AG09319 (cell line): ENCODE results near the gene SMC1B.

ENCODE experiments used
- DNase-seq: peaks from one replicate; pipeline ENCODE4 v3.0.0-alpha.2; 2010; ENCODE audit warnings: low read depth; ENCODE audit errors: extremely low read depth
- TF ChIP-seq, protein P1 (sequence below): IDR thresholded peaks from 2 replicates; pipeline ENCODE4 v1.5.1; 2011; ENCODE audit warnings: low read depth, mild to moderate bottlenecking, inconsistent platforms, low read length, moderate library complexity

SMC1B gene

DNA sequence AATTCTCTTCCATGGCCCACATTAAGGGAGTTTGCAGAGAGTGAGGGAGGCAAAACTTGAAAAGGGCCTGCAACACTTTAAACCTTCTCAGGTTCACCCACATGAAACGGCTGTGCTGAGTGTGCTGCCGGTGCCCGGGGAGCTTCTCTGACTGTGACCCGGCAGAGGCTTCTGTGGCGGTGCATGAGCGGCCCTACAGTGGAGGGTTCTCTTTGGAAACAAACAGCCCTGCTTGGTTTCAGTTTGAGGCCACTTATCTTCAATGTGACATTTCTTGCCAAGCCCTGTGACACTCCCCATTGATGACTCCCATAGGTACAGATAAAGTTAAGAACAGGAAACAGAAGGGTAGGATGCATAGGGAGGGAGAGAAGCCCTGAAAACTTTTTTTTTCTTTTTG is 71.9 kb downstream of the SMC1B start:
- TF ChIP-seq, protein P1, sequence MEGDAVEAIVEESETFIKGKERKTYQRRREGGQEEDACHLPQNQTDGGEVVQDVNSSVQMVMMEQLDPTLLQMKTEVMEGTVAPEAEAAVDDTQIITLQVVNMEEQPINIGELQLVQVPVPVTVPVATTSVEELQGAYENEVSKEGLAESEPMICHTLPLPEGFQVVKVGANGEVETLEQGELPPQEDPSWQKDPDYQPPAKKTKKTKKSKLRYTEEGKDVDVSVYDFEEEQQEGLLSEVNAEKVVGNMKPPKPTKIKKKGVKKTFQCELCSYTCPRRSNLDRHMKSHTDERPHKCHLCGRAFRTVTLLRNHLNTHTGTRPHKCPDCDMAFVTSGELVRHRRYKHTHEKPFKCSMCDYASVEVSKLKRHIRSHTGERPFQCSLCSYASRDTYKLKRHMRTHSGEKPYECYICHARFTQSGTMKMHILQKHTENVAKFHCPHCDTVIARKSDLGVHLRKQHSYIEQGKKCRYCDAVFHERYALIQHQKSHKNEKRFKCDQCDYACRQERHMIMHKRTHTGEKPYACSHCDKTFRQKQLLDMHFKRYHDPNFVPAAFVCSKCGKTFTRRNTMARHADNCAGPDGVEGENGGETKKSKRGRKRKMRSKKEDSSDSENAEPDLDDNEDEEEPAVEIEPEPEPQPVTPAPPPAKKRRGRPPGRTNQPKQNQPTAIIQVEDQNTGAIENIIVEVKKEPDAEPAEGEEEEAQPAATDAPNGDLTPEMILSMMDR = no peak
- DNase-seq = no peak

- TF ChIP-seq, protein P1 = no peak
- no peak for DNase-seq
These were observed 73.1 kb downstream of the SMC1B start for GRCh38 chr22:45340323-45340722.

GRCh38 chr22:45338795-45339194 is 74.6 kb downstream of the SMC1B start:
- TF ChIP-seq, protein P1 = no peak
- DNase-seq = no peak

- TF ChIP-seq, protein P1 = no peak
- no peak for DNase-seq
These were observed 75.9 kb downstream of the SMC1B start for GRCh38 chr22:45337536-45337935.

DNA sequence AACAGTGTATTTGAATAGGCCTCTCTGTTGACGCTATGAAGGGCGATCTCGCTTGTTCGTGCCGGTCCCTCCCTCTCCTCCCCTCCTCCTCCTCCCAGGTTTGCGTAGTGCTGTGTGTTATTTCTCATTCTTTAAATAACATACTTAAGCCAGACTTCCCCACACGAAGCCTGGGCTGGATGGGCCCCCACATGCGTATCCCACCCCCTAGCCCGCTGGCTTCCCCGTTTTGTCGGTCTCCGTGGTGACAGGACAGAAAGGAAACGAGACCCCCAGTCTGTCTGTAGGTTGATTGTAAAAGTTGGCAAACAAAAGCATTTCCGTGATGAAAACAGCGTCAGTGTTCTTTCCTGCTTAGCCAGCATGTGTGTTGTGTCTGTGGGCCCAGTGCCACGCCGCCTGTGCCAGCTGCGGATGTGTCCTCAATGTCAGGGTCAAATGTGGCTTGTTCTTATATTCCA is 76.4 kb downstream of the SMC1B start:
- no peak for DNase-seq
- TF ChIP-seq, protein P1 = no peak

- DNase-seq = no peak
- TF ChIP-seq, protein P1 = no peak
These were observed 77.4 kb downstream of the SMC1B start for GRCh38 chr22:45335854-45336522.

DNA sequence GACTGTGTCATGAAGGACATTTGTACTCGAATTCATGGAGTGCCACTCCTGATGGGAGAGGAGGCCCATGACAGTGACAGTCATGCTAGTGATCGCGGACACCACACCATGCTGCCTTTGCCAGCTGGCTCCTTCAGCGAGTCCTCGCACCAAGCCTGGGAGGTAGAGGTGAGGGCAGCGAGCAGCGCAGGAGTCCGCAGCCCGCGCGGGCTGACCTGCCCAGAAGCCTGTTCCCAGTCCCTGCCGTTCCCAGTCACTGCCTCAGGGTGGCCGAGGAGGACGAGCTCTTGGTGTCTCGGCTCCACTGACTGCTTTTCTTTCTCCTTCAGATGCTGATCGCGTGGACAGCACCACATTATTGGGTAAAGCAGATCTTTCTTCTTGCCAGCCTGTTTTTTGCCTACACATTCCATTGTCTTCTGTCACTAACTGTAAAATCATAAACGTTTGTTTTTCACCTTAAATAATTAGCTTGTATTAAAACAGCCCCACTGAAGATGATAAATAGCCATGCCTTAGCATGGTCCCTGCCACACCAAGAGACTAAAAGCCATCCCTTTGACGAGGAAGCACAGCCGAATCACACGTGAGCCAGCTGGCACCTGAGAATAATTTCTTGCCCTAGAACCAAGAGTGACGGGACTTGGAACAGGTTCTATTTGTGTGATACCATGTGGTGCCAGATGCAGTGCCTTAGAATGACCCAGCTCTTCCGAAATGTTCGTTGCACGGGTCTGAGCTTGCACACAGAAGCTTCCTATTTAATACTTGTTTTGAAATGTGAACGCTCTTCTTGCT is 78.2 kb downstream of the SMC1B start:
- TF ChIP-seq, protein P1 = no peak; the same call in 1 of the 2 replicates
- DNase-seq = no peak
